ENCODE data around the gene CITED4. TPM values are rescaled to one million over a fixed set of nuclear protein-coding genes. Genes with fewer than 3 reads are reported as not detected.

CITED4 gene
- total and polyA plus RNA-seq, 11 donors, result 3.2 to 49.5 (median 29.2) TPM

- Histone ChIP-seq H3K36me3 (no peaks in the 10 kb centered on the region), H3K27ac (no peak overlapping the region), H3K9me3 (no peaks in the 10 kb centered on the region), H3K4me1 (peaks cover 0 to 8% (median 0%) of the 10 kb centered on the region in 12 donors), H3K4me3 (no peak overlapping the region), H3K27me3 (peaks cover 7 to 36% (median 18%) of the 10 kb centered on the region in 9 donors)
- intact Hi-C loops (cut with DNase I), result no loop called here
- 70 to 82% (median 80%) methylated on average over 7 of the region's 7 CpGs for WGBS, 4 donors
- no peak for ATAC-seq
- TF ChIP-seq, protein P1, sequence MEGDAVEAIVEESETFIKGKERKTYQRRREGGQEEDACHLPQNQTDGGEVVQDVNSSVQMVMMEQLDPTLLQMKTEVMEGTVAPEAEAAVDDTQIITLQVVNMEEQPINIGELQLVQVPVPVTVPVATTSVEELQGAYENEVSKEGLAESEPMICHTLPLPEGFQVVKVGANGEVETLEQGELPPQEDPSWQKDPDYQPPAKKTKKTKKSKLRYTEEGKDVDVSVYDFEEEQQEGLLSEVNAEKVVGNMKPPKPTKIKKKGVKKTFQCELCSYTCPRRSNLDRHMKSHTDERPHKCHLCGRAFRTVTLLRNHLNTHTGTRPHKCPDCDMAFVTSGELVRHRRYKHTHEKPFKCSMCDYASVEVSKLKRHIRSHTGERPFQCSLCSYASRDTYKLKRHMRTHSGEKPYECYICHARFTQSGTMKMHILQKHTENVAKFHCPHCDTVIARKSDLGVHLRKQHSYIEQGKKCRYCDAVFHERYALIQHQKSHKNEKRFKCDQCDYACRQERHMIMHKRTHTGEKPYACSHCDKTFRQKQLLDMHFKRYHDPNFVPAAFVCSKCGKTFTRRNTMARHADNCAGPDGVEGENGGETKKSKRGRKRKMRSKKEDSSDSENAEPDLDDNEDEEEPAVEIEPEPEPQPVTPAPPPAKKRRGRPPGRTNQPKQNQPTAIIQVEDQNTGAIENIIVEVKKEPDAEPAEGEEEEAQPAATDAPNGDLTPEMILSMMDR (IDR thresholded peaks at IDR 0.05), result no peak
- TF ChIP-seq POLR2A (IDR thresholded peaks at IDR 0.05), result no peak
- no peak for DNase-seq
These were observed 24.3 kb upstream of the CITED4 start for GRCh38 chr1:40886318-40887011.

DNA sequence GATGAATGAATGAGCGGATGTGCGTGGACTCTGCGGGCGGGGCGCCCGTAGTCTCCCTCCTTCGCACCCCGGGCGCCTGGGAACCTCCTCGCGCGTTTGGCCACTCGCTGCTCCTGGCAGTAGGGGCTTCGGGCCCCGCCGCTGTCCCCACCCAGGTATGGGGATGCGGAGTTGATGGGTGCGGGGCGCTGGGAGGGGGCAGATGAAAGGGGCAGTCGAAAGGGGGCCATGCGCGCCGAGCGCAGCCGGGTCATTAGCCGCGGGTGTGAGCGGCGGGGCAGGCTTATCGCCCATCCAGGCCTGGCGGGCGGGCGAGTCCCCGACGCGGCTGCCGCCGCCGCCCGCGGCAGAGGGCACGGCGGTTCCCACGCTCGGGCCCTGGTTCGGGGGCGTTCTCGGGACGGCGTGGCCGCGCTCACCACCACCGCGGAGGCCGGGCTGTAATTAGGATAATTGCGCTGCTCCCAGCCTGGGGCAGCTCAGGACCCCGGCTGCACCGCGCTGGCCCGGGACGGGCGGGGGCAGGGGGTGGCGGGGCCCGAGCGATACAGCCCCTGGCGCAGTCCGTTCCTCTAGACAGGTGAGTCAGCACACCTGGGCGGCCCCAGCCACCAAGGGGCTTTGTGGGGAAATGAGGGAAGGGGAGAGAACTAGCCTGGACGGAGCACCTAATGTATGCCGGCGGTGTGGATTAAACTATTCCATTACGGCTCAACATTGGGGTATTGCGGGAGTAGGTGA lies 22.1 kb upstream of the CITED4 start:
- H3K4me1 ChIP-seq, result peaks cover 0 to 8% (median 0%) of the 10 kb centered on the region in 12 donors
- no peak for TF ChIP-seq POLR2A (IDR thresholded peaks at IDR 0.05)
- TF ChIP-seq, protein P1 (IDR thresholded peaks at IDR 0.05), result no peak

DNA sequence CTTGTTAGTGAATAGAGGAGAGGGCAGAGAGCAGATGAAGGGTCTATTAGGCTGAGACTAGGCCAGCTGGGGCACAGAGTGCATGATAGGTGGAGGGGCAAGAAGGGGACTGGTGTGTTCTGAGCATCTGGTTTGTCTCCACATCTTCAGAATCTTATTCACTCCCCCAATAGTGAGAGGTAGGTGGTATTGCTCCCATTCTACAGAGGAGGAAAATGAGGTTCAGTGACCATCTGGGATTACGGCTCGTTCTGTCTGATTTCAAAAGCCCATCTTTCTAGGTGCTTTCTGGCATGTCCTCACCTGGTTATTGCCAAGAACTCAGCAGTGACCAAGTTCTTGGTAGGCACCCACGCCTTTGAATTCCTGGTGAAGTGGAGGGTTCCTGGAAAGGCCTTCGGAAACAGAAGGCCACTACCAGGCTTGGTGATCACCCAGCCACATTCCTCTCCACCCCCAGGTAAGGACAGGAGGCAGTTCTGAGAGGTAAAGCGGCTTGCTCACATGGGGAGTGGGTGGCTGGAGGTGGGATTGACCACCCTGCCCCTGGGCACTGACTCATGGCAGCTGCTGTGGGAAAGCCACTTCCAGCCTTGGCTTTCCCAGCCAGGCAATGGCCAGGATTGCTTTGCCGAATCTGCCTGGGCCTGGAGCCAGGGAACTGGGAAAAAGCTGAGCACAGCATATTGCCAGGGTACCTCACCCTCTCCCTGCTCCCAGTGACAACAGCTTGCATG lies 18.8 kb upstream of the CITED4 start:
- Histone ChIP-seq H3K27ac (no peak overlapping the region), H3K27me3 (peaks cover 7 to 29% (median 18%) of the 10 kb centered on the region in 9 donors), H3K9me3 (peaks cover 0 to 10% (median 0%) of the 10 kb centered on the region in 12 donors), H3K4me3 (no peak overlapping the region), H3K4me1 (peaks cover 0 to 31% (median 9%) of the 10 kb centered on the region in 12 donors), H3K36me3 (no peaks in the 10 kb centered on the region)
- ATAC-seq (no peak), DNase-seq (no peak)
- intact Hi-C loops (cut with DNase I), result no loop called here
- WGBS, 4 donors, result 76 to 92% (median 87%) methylated on average over 5 to 6 of the region's 6 CpGs
- TF ChIP-seq, protein P1 (IDR thresholded peaks at IDR 0.05), result no peak
- no peak for TF ChIP-seq POLR2A (IDR thresholded peaks at IDR 0.05)

More for the DNA sequence above, 22.1 kb upstream of the CITED4 start:
- intact Hi-C loops (cut with DNase I), result no loop called here
- peak in 2 of 4 donors; percentile 46 for ATAC-seq
- H3K27me3 ChIP-seq, result peaks cover 7 to 36% (median 18%) of the 10 kb centered on the region in 9 donors
- no peak for DNase-seq
- H3K4me3 ChIP-seq, result peak overlapping the region in 9 of 12 donors; percentile 6 to 38 (median 28)
- 21 to 45% (median 28%) methylated on average over 24 to 73 of the region's 73 CpGs for WGBS, 4 donors
- no peak overlapping the region for H3K27ac ChIP-seq
- no peaks in the 10 kb centered on the region for H3K9me3 ChIP-seq
- H3K36me3 ChIP-seq, result no peaks in the 10 kb centered on the region
